HepG2 (cell line): ENCODE measurements around the gene RBM25. TPM values are rescaled to one million over a fixed set of nuclear protein-coding genes. Genes with fewer than 3 reads are reported as not detected.
A peak's percentile ranks its signal among the peaks of the same experiment; 100 is the strongest.

Experiments
- DR1 ChIP-seq: sonication (generic); formaldehyde crosslinking; IDR thresholded peaks from 2 replicates; pipeline ENCODE4 v1.8.0; 2021; ENCODE audit warnings: mild to moderate bottlenecking, missing genetic modification reagents, inconsistent platforms
- GMEB1 ChIP-seq: sonication (generic); formaldehyde crosslinking; IDR thresholded peaks from 2 replicates; pipeline ENCODE4 v1.5.1; 2020; ENCODE audit warnings: missing genetic modification reagents, mild to moderate bottlenecking, borderline replicate concordance
- HNRNPK ChIP-seq: fragments of 200-400 bp; formaldehyde crosslinking; IDR thresholded peaks from 2 replicates; pipeline ENCODE4 v1.6.1; 2018; ENCODE audit warnings: low read length, low read depth, moderate library complexity, mild to moderate bottlenecking; ENCODE audit not compliant: poor library complexity, severe bottlenecking
- MNT ChIP-seq: fragments of 450-650 bp; IDR thresholded peaks from 2 replicates; pipeline ENCODE4 v1.6.1; 2016
- NFE2 ChIP-seq: sonication (generic); formaldehyde crosslinking; IDR thresholded peaks from 2 replicates; pipeline ENCODE4 v1.4.0; 2020; ENCODE audit warnings: missing genetic modification reagents
- NPAS2 ChIP-seq: sonication (generic); formaldehyde crosslinking; IDR thresholded peaks from 2 replicates; pipeline ENCODE4 v1.8.0; 2022; ENCODE audit warnings: mild to moderate bottlenecking, missing genetic modification reagents, borderline replicate concordance
- PATZ1 ChIP-seq: sonication (generic); formaldehyde crosslinking; IDR thresholded peaks from 2 replicates; pipeline ENCODE4 v1.4.0; 2020; ENCODE audit warnings: missing genetic modification reagents
- TCF12 ChIP-seq, 2 experiments: fragments of 450-650 bp in 1 of 2; sonication (generic) in 1 of 2; formaldehyde crosslinking in 1 of 2; IDR thresholded peaks; 2 replicates each; pipeline versions ENCODE4 v1.6.1 to v1.8.0; 2017 to 2022; ENCODE audit warnings: antibody characterized with exemption in 1 of 2, mild to moderate bottlenecking in 1 of 2, missing genetic modification reagents in 1 of 2, moderate library complexity in 1 of 2
- ZFP37 ChIP-seq: sonication (generic); formaldehyde crosslinking; IDR thresholded peaks from 2 replicates; pipeline ENCODE4 v1.4.0; 2020; ENCODE audit warnings: missing genetic modification reagents, borderline replicate concordance
- ZNF34 ChIP-seq: sonication (generic); formaldehyde crosslinking; IDR thresholded peaks from 2 replicates; pipeline ENCODE4 v1.4.0; 2020; ENCODE audit warnings: mild to moderate bottlenecking, missing genetic modification reagents, borderline replicate concordance
- ZNF407 ChIP-seq: sonication (generic); formaldehyde crosslinking; IDR thresholded peaks from one replicate; pipeline ENCODE4 v1.5.1; 2020; ENCODE audit warnings: mild to moderate bottlenecking, missing genetic modification reagents; ENCODE audit errors: not compliant biosample characterization
- ZNF550 ChIP-seq: sonication (generic); formaldehyde crosslinking; IDR thresholded peaks from 2 replicates; pipeline ENCODE4 v1.4.0; 2020; ENCODE audit warnings: mild to moderate bottlenecking, missing genetic modification reagents, borderline replicate concordance
- ZNF772 ChIP-seq: sonication (generic); formaldehyde crosslinking; IDR thresholded peaks from 2 replicates; pipeline ENCODE4 v1.5.0; 2020; ENCODE audit warnings: mild to moderate bottlenecking, missing genetic modification reagents
- polyA plus RNA-seq, 8 experiments: library from polyadenylated mRNA; depleted of rRNA in 3 of 8; stranded (reverse) in 7 of 8; unstranded in 1 of 8; fragments of >200 nt; fragmentation: Illumina TruSeq in 4 of 8; extraction: Trizol in 4 of 8; gene quantifications; 2 replicates each; pipeline versions ENCODE4 v1.2.1 to v1.2.3, GENCODE V29; 2011 to 2016; ENCODE audit warnings: low read depth in 4 of 8, missing spikeins in 1 of 8, mixed read lengths in 1 of 8; ENCODE audit not compliant: insufficient read depth in 1 of 8
- total RNA-seq, 5 experiments: library from RNA; depleted of rRNA; stranded (reverse); fragments of >200 nt; fragmentation: Illumina TruSeq; extraction: Trizol; gene quantifications; 2 replicates each; pipeline ENCODE4 v1.2.3, GENCODE V29; 2016; ENCODE audit warnings: low read depth in 1 of 5

Gene RBM25
- total and polyA plus RNA-seq, 2 of the 13 experiments (the other 11 are each of a cell fraction or from before 2014, with no cell fraction given): 34.1 to 65.9 TPM

GRCh38 chr14:73136387-73137225 is 78.3 kb downstream of the RBM25 start, which contains the start of gene PSEN1 (continued):
- TF ChIP-seq ZNF407 (no peak), GMEB1 (CRISPR knock-in tag) (no peak), ZNF34 (CRISPR knock-in tag) (no peak), MNT (no peak), NPAS2 (CRISPR knock-in tag) (no peak), DR1 (CRISPR knock-in tag) (peak; percentile 71), ZFP37 (CRISPR knock-in tag) (peak; percentile 42; the same call in 1 of the 2 replicates), TCF12 (IDR thresholded peaks at IDR 0.05) (no peak), TCF12 (CRISPR knock-in tag; IDR thresholded peaks at IDR 0.05) (no peak), HNRNPK (no peak), PATZ1 (CRISPR knock-in tag) (peak; percentile 50; the same call in 1 of the 2 replicates), NFE2 (no peak), ZNF550 (CRISPR knock-in tag) (no peak), ZNF772 (CRISPR knock-in tag) (no peak)
